Spleen (tissue), 11 donors: ENCODE data around the gene EHBP1L1. TPM values are rescaled to one million over a fixed set of nuclear protein-coding genes. Genes with fewer than 3 reads are reported as not detected.

ENCODE experiments used
- DNase-seq: peaks from one replicate; pipeline ENCODE4 v3.0.0-alpha.2; 2020
- H3K27ac ChIP-seq, 8 donors: fragments of 200-600 bp; sonication (generic) in 7 of 8; 1 replicate in 4 of 8; 2 replicates in 4 of 8; pipeline versions ENCODE4 v1.5.0 to v1.8.0; 2016 to 2021; ENCODE audit warnings: inconsistent platforms in 4 of 8, mild to moderate bottlenecking in 4 of 8, moderate library complexity in 1 of 8
- H3K27me3 ChIP-seq, 7 donors: fragments of 200-600 bp; sonication (generic) in 6 of 7; replicated peaks in 1 of 7; 1 replicate in 4 of 7; 2 replicates in 3 of 7; pipeline versions ENCODE4 v1.5.0 to v1.8.0; 2016 to 2021; ENCODE audit warnings: inconsistent platforms in 3 of 7, mild to moderate bottlenecking in 1 of 7
- H3K36me3 ChIP-seq, 6 donors: fragments of 200-600 bp; sonication (generic) in 5 of 6; 1 replicate in 4 of 6; 2 replicates in 2 of 6; pipeline versions ENCODE4 v1.5.0 to v1.8.0; 2016 to 2021; ENCODE audit warnings: inconsistent platforms in 2 of 6
- H3K4me1 ChIP-seq, 6 donors: fragments of 200-600 bp; sonication (generic) in 5 of 6; 1 replicate in 3 of 6; 2 replicates in 3 of 6; pipeline versions ENCODE4 v1.5.0 to v1.8.0; 2016 to 2021; ENCODE audit warnings: inconsistent platforms in 3 of 6
- H3K4me3 ChIP-seq, 8 donors: fragments of 200-600 bp; sonication (generic) in 7 of 8; 1 replicate in 4 of 8; 2 replicates in 4 of 8; pipeline versions ENCODE4 v1.5.0 to v1.8.0; 2016 to 2021; ENCODE audit warnings: inconsistent platforms in 4 of 8, mild to moderate bottlenecking in 4 of 8, moderate library complexity in 2 of 8
- H3K9me3 ChIP-seq, 8 donors: fragments of 200-600 bp; sonication (generic) in 7 of 8; 1 replicate in 4 of 8; 2 replicates in 4 of 8; pipeline versions ENCODE4 v1.5.0 to v1.8.0; 2016 to 2021; ENCODE audit warnings: inconsistent platforms in 4 of 8
- POLR2A ChIP-seq, 3 donors: fragments of 450-650 bp; IDR thresholded peaks; one replicate each; pipeline ENCODE4 v1.5.1; 2017; ENCODE audit warnings: antibody characterized with exemption in 3 of 3, mild to moderate bottlenecking in 1 of 3
- POLR2AphosphoS5 ChIP-seq, 3 donors: sonication (generic); formaldehyde crosslinking; IDR thresholded peaks; one replicate each; pipeline ENCODE4 v1.5.1; 2017; ENCODE audit warnings: antibody characterized with exemption in 3 of 3
- WGBS, 5 donors: extraction: QIAGEN DNeasy Blood & Tissue Kit in 3 of 5; methylation state at CpG; one replicate each; pipeline versions ENCODE4 v1.1.5 to v1.1.7; 2013 to 2018; 5-methylcytosine and 5-hydroxymethylcytosine counted together
- intact Hi-C: fragments of 100-400 bp; cut with DNase I; formaldehyde crosslinking; loops from one replicate; pipeline ENCODE4 v1.15.0; 2023; ENCODE audit warnings: low total_unique reads
- polyA plus RNA-seq, 3 donors: library from polyadenylated mRNA; stranded (reverse); fragments of 200-250 nt; gene quantifications; one replicate each; pipeline ENCODE4 v1.2.1, GENCODE V29; 2013
- total RNA-seq, 7 donors: library from RNA; depleted of rRNA in 3 of 7; stranded (reverse); fragments of >200 nt in 3 of 7; fragmentation: NEBNext Ultra II Directional in 4 of 7; extraction: Animal tissue kit (Norgen Biotek cat#: 25700) in 4 of 7; gene quantifications; one replicate each; pipeline versions ENCODE4 v1.1.0 to v1.2.1, GENCODE V29; 2016 to 2021
- TF ChIP-seq, protein P1 (sequence below), 11 experiments: fragments of 200-600 bp in 7 of 11; fragments of 450-650 bp in 4 of 11; sonication (generic) in 4 of 11; IDR thresholded peaks in 8 of 11; conservative IDR thresholded peaks in 3 of 11; 1 replicate in 7 of 11; 2 replicates in 4 of 11; pipeline versions ENCODE4 v1.4.0 to v1.8.0; 2016 to 2021; ENCODE audit warnings: antibody characterized with exemption in 11 of 11, inconsistent platforms in 4 of 11, mild to moderate bottlenecking in 1 of 11
- donor health status: healthy with polysubstance abuse.
- donor health status: DM: no; HTN: no; CAD: no; lungs with moderate emphysema.
- donor health status: DM: no; HTN: no; CAD: no.
- donor health status: Bipolar disorder and iron deficiency.
- donor health status: healthy.
- donor health status: DM: no; HTN: no; CAD: no.
- donor health status: DM: yes; HTN: yes; CAD: no.

The EHBP1L1 gene
- total and polyA plus RNA-seq, 10 donors, result 44.3 to 365 (median 215) TPM

DNA sequence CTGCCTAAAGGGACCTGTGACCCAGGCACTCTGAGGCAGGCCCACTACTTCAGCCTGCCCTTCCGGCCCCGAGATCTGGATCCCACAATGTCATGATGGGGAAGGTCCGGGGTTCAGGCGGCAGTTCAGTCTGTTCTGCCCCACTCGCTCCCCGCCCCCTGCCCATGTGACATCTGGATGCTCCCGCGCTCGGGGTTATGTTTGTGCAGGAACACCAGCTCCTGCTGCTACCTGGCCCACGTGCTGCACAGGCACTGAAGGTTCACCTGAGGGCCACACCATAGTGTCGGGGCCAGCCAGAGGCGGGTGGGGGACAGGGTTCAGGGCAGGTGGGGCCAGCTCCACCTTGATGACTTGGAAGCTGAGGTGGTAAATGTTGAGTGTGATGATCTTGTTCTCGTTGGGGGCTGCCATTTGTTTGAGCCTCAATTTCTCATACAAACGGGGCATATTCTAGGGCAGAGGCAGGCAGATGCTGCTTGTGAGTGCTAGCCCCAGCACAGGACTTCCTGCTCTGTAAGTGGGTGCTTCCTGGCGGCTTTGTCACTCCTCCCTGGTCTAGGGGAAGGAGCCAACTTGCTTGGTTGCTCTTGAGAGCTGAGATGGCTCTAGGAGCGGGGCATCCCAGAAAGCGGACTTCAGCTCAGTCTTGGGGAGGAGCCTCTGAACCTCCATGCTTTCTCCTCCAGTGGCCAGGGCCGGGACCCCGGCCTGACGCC lies 57.7 kb downstream of the EHBP1L1 start:
- peaks cover 4 to 87% (median 63%) of the 10 kb centered on the region in 6 donors for H3K36me3 ChIP-seq
- H3K4me1 ChIP-seq, result peaks cover 30 to 68% (median 49%) of the 10 kb centered on the region in 6 donors
- intact Hi-C loops, result loop anchor here (10.0 kb wide), 1 partner anchor 71 kb away; no protein-coding TSS in a partner anchor
- no peak overlapping the region for H3K4me3 ChIP-seq
- H3K27ac ChIP-seq, result peak overlapping the region in 4 of 8 donors; percentile 11 to 76 (median 48)
- H3K27me3 ChIP-seq, result no peaks in the 10 kb centered on the region
- 54 to 73% (median 68%) methylated on average over 16 to 20 of the region's 20 CpGs for WGBS, 5 donors
- no peaks in the 10 kb centered on the region for H3K9me3 ChIP-seq
- TF ChIP-seq, protein P1, sequence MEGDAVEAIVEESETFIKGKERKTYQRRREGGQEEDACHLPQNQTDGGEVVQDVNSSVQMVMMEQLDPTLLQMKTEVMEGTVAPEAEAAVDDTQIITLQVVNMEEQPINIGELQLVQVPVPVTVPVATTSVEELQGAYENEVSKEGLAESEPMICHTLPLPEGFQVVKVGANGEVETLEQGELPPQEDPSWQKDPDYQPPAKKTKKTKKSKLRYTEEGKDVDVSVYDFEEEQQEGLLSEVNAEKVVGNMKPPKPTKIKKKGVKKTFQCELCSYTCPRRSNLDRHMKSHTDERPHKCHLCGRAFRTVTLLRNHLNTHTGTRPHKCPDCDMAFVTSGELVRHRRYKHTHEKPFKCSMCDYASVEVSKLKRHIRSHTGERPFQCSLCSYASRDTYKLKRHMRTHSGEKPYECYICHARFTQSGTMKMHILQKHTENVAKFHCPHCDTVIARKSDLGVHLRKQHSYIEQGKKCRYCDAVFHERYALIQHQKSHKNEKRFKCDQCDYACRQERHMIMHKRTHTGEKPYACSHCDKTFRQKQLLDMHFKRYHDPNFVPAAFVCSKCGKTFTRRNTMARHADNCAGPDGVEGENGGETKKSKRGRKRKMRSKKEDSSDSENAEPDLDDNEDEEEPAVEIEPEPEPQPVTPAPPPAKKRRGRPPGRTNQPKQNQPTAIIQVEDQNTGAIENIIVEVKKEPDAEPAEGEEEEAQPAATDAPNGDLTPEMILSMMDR (IDR thresholded peaks at IDR 0.05 in 8 of 11, conservative IDR thresholded peaks at IDR 0.05 in 3 of 11), result no peak
- TF ChIP-seq POLR2AphosphoS5 (IDR thresholded peaks at IDR 0.05) (peak in 2 of 3 donors; percentile 36 to 40), POLR2A (IDR thresholded peaks at IDR 0.05) (no peak)
- DNase-seq, result peak; percentile 75

DNA sequence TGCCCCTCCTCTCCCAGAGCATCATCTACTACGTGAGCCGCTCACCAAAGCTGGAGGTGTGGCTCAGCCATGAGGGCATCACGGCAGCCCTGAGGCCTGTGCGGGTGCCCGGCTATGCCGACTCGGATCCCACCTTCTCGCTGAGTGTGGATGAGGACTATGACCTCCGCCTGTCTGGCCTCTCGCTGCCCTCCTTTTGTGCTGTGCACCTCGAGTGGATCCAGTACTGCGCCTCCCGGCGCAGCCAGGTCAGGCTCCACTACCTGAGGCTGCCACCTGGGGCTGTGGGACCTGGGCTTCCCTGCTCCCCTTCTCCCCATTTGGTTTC lies 58.2 kb downstream of the EHBP1L1 start:
- Histone ChIP-seq H3K4me3 (no peak overlapping the region), H3K36me3 (peaks cover 4 to 82% (median 58%) of the 10 kb centered on the region in 6 donors), H3K27me3 (no peaks in the 10 kb centered on the region), H3K27ac (peak overlapping the region in 4 of 8 donors; percentile 11 to 76 (median 48)), H3K9me3 (no peaks in the 10 kb centered on the region), H3K4me1 (peaks cover 34 to 73% (median 53%) of the 10 kb centered on the region in 6 donors)
- intact Hi-C loops, result loop anchor here (10.0 kb wide), 1 partner anchor 71 kb away; no protein-coding TSS in a partner anchor
- WGBS, 5 donors, result 69 to 90% (median 78%) methylated on average over 13 to 14 of the region's 14 CpGs
- peak; percentile 78 for DNase-seq
- TF ChIP-seq, protein P1 (IDR thresholded peaks at IDR 0.05 in 8 of 11, conservative IDR thresholded peaks at IDR 0.05 in 3 of 11), result no peak
- peak in 1 of 3 donors; percentile 46 for TF ChIP-seq POLR2AphosphoS5 (IDR thresholded peaks at IDR 0.05)

- no peak overlapping the region for H3K4me3 ChIP-seq
- no peaks in the 10 kb centered on the region for H3K9me3 ChIP-seq
- TF ChIP-seq, protein P1 (IDR thresholded peaks at IDR 0.05 in 8 of 11, conservative IDR thresholded peaks at IDR 0.05 in 3 of 11), result no peak
- TF ChIP-seq POLR2A (IDR thresholded peaks at IDR 0.05) (no peak), POLR2AphosphoS5 (IDR thresholded peaks at IDR 0.05) (no peak)
- H3K27ac ChIP-seq, result peak overlapping the region in 3 of 8 donors; percentile 40 to 76 (median 57)
- no peaks in the 10 kb centered on the region for H3K27me3 ChIP-seq
- peak; percentile 70 for DNase-seq
- peaks cover 4 to 79% (median 54%) of the 10 kb centered on the region in 6 donors for H3K36me3 ChIP-seq
- peaks cover 38 to 77% (median 57%) of the 10 kb centered on the region in 6 donors for H3K4me1 ChIP-seq
- 77 to 95% (median 79%) methylated on average over 4 to 11 of the region's 11 CpGs for WGBS, 5 donors
- intact Hi-C loops, result loop anchor here (10.0 kb wide), 1 partner anchor 70 kb away; no protein-coding TSS in a partner anchor
These were observed 58.6 kb downstream of the EHBP1L1 start for GRCh38 chr11:65634440-65634839.
